Measurements from ENCODE around the gene TMBIM6.
"Not testable (repeated sequence)": the region's sequence is repeated elsewhere in the genome, so short reads cannot be mapped to it uniquely, and the experiment has no call there.

TMBIM6 gene

DNA sequence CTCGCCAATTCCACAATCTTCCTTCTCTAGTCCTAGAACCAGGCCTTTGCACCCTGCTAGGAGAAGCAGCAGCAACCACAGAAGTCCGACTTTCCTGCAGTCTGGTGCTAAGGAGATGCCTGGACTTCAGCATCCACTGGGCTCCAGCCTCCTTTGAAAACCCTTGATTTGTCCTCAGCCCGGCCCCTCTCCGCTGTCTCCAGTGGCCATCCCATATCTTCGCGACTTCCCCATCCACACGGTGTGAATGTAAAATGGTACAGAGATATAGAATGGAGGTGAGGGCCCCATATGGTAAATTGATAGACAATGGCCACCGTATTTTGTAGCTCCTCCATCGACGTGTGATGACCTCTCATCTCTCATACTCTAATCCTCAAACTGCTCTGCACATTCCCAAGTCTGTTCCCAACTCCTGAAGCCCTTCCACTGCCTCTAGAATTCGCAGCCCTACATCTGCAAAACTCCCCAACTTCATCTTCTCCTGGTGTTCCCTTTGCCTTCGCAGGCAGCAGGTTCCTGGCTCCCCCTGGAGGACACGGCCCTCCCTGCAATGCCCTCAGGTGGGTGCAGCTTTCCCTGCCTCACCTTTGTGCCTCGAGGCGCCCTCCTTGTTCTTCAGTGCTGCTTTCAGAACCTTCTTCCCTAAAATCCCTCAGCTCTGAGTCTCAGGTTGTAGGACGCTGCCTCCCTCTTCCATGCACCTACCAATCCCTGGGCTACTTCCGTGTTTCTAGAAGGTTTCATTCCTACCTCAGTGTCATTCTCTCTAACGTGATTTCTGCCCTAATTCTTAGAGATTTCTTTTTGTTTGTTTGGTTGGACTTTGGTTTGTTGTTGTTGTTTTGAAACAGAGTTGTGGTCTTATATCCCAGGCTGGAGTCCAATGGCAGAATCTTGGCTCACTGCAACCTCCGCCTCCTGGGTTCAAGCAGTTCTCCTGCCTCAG is 36.7 kb downstream of the TMBIM6 start:
- DNase-seq: no peak

DNA sequence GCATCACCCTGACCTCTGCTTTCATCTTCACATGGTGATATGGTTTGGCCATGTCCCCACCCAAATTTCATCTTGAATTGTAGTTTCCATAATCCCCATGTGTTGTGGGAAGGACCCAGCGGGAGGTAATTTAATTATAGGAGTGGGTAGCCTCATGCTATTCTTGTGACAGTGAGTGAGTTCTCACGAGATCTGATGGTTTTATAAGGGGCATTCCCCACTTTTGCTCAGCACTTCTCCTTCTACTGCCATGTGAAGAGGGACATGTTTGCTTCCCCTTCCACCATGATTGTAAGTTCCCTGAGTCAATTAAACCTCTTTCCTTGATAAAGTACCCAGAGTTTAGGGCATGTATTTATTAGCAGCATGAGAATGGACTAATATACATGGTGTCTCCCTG is 38.2 kb downstream of the TMBIM6 start:
- DNase-seq: no peak

DNA sequence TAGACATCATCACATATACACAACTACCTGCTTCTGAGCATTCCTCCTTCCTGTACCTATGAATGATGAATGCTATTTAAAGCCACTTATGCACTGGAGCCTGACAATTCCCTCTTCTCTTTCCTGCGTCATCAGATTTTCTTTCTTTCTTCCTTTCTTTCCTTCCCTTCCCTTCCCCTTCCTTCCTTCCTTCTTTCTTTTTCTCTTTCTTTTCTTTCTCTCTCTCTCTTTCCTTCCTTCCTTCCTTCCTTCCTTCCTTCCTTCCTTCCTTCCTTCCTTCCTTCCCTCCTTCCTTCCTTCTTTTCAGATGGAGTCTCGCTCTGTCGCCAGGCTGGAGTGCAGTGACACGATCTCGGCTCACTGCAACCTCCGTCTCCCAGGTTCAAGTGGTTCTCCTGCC is 39.6 kb downstream of the TMBIM6 start:
- DNase-seq: not testable (repeated sequence)

DNA sequence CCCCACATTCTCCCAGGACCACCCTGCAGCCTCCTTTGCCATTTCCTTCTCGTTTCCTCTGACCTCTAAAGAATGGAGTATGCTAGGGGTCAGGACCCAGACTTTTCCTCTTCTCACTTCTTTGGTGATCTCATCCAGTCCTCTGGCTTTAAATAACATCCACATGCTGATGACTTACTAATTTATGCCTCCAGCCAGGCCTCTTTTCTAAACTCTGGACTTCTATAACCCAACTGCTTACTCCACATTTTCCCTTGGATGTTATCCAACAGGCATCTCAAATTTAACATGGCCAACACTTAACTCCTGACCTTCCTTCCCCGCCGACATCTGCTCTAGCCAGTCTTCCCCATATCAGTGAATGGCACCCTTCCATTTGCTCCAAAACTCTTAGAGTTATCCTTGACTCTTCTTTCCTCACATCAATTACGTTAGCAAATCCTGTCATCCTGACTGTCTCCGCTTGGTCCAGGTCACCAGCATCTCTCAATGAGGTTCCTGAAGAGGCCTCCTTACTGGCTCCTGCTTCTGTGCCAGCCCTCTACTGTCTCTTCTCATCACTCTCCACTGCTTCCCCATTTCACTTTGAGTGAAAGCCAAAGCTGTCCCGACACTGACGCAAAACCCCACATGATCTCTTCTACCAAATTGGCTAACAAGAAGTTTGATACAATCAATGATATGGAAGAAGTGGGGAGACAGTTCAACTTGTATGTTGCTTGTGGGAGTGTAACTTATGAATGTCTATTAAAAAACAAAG is 42.7 kb downstream of the TMBIM6 start:
- DNase-seq: no peak

DNA sequence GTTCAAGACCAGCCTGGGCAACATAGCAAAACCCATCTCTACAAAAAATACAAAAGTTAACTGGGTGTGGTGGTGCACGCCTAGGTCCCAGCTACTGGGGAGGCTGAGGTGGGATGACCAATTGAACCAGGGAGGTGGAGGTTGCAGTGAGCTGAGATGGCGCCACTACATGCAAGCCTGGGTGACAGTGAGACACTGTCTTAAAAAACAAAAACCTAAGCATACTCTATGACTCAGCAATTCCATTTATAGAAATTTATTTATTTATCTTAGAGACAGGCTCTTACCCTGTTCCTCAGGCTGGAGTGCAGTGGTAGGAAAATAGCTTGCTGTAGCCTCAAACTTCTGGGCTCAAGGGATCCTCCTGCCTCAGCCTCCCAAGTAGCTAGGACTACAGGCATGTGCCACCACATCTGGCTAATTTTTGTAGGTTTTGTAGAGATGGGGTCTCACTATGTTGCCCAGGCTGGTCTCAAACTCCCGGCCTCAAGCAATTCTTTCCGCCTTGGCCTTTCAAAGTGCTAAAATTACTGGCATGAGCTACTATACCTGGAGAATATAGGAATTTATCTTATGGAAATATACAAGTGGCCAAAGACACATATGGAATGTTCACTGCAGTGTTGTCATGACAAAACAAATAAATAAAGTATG is 43.5 kb downstream of the TMBIM6 start:
- DNase-seq: no peak

DNA sequence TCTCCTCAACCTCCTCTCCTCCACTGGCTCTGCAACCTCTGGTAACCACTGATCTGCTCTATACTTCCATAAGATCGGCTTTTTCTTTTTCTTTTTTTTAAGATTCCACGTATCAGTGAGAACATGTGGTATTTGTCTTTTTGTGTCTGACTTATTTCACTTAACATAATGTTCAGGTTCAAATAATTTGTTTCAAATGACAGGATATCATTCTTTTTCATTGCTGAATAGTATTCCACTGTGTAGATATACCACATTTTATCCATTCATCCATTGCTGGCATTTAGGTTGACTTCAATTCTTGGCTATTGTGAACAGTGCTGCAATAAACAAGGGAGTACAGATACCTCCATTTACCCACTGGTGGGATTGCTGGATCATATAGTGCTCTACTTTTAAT is 46.3 kb downstream of the TMBIM6 start:
- DNase-seq: no peak

DNA sequence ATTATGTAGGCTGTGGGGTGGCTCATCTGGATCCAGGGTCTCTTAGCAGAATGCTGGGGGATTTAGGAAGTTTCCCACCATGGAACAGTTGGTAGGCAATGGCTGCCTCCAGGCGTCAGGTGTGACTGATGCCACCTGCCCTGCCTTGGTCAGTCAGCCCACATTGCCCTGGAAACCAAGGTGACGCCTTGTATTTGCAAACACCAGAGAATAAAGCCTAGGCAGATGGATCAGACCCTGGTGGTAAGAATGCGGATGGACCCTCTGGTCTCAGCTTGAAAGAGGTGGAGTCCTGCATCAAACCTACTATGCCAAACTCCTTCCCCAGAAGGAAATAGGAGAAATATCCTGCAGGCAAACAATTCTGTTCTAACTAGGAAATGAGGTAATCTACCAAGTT is 48.6 kb downstream of the TMBIM6 start:
- no peak for DNase-seq

DNA sequence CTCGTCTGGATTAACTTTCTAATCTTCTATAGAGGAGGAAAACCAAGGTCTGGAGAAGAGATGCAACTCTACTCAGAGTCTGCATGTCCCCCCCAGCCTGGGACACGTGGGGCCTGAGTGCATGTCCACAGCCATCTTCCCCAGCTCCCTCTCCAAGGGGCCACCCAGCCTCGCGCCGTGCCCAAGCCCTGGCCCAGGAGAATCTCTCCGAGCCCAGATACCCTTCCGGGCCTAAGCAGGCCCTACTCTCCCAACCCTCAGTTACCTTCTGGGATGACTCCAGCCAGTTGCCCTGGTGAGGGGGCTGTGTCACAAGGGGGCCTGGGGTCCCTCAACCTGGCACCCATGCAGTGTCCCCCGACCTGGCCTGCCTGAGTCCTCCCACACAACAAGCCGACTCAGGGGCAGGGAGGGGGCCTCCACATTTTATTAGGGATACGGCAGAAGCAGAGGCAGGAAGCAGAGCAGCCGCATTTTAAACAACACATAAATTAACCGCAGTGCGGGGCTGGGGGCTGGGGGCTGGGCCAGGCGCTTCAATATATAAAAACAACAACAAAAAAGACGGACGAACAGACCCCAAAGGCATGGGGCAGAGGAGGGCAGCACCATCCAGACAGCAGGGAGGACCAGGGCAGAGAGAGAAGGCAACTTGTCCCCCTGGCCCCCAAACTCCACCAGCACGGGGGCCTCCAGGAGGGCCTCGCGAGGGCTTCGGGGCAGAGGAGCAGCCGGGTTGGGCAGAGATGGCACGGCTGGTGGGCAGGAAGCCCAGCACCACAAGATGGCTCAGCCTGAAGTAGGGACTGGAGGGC is 49.6 kb downstream of the TMBIM6 start:
- no peak for DNase-seq

DNA sequence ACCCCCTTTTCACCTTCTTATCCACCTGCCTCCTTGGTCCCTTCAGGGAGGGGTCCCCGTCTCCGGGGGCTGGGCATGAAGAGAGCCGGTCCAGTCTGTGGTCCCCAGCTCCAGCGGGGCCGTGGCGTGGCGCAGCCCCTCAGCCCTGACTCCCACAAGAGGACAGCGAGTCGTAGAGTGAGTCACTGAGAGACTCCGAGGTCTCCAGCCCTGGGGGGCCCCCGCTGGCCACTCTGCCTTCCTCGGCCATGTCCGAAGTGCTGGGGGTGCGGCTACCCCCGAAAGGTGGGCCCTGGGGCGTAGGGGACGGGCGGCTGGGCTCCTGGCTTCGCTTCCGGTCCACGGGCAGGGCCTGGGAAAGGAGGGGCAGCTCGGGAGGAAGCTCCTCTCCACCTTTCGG is 50.3 kb downstream of the TMBIM6 start:
- DNase-seq: no peak

DNA sequence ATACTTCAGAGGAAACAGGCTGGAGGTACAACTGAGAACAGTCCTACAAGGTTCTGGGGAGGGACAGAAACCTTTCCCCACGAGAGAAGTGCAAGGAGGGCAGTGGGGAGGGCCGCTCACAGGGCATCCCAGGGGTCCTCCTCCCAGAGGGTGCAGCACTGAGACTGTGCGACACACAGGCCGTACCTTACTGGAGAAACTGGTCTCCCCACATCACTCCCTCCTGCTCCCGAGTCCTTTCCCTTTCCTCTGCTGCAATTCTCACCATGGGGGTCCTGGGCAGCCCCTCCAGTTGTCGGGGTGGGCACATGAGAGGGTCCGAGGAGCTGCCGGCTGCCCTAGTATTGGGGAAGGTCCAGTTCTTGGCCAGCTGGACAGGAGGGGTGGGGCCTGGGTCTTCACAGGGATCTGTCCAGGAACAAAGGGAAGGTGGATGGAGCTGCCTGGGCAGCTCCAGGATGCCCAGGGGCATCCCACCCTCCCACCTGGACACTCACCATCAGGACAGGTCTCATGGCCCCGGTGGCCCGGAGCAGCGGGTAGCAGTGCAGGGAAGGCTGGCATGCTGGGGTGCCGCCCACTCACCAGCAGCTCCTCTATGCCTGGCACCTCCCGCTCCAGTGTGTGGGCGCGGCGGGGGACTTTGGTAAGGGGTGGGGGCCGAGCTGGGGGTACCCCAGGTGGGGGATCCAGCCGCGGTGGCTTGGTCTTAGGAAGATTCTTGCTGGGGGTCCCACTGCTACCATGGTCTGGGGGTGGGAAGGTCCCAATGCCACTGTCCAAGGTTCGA is 51.0 kb downstream of the TMBIM6 start:
- DNase-seq: no peak

DNA sequence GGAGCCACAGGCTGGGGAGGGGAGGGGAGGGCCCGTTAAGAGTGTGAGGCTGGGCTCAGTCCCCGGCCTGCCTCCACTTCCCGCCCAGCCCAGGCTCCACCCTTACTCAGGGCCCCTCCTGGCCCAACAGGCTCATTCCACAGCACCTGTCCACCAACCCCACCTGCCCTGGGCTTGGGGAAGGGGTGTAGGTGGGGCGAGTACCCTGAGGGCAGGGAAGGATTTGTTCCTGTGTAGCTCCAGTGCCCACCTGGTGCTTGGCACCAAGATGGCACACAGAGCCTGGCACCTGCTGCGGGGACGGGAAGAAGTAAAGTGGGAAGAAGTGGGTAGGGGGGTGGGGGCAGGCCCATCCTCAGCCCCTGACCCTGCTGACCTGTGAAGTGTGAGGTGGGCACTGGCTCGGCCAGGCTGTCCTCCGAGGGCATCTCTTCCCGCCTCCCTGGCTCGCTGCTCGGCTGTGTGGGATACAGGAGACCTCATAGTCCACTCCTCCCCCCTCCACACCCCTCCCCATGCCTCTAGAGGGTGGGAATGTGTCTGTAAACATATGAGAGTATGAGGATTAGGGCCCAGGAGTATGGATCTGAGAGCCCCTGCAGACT is 51.7 kb downstream of the TMBIM6 start:
- no peak for DNase-seq

DNA sequence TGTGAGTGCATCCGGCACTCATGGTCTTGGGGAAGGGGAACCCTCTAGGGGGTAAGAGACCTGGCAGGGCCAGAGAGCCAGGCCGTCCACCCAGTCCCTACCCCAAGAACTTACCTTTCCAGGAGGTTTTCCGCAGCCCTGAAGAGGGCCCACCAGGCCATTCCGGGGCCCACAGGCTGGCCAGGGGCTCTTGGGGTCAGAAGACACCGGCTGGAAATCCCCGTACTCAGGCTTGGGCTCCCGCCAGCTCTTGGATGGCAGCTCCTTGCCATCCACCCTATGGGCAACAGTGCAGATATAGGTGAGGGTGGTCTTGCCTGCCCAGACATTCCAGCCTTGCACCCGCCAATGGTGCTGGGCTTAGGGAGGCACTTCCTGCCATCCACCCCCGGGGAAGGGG is 52.3 kb downstream of the TMBIM6 start:
- DNase-seq: no peak

DNA sequence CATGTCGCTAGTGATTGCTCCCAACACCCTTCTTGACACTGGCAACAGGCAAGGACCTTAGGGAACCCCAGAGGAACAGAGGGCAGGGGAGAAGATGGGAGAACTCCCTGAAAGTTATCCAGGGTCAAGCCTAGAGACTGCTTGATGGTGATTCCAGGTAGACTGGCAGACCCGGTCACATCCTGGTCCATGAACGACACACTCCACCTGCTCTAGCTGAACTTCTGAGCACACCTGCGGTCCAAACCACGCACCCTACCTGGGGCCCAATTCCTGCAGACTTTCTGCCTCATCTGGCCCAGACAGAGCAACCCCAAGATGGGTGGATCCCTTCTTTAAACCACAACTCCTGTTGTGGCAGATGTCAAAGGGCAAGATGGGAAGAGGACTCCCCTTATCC is 52.7 kb downstream of the TMBIM6 start:
- DNase-seq: no peak

DNA sequence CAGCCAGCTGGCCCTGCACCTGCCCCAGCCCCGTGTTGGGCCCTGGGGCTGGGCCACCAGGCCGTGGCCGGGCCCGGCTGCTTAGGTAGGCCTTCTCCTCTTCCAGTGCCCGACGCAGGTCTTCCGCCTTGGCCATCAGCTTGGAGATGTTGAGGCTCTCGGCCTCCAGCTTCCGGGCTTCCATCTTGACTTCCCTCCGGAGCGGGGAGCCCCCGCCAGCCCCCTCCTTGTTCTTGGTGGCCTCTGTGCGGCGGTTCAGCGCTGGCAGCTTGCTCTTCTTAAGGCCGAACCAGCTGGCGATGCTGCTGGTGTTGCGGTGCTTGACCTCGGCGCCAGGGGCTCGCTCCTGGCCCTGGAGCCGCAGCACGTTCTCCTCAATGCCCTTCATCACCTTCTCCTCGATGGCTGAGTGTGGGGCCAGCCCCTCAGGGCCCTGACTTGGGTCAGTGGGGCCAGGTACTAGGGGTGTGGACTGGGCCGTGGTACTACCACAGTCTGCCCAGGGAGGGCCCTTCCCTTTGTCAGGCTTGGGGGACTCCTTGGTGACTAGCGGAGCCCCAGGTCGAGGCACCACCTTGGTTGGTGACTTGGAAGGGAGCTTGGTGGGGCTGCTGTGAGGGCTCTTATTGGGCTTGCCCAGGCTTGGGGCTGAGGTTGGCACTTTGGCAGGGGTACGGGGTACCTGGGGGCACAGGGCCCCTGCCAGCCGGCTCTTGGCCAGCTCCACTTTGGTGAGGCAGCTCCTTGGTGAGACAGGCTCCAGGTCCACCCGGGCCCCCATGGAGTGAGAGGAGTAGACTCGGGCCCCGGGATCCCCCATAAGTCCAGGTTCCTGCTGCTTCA is 53.7 kb downstream of the TMBIM6 start:
- DNase-seq: no peak

DNA sequence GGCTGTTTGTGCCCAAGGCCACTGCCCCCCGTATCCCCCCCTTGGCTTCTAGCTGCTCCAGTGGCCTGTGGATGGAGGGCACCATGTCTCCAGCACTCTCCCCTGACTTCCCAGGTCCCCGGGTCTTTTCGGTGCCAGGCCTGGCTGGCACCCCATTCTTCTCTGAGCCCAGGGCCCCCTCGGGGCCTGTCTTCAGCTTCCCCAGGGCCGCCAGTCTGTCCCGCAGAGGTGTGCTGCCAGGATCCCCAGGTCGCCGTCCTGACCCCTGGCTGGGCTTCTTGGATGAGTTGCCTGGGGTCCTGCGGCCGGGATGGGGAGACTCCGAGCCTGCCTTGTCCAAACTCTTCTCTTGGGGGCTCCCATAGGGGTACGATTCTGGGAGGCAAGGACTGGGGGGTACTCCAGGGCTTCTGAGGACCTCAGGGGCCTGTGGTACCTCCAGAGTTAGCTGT is 54.3 kb downstream of the TMBIM6 start:
- no peak for DNase-seq

DNA sequence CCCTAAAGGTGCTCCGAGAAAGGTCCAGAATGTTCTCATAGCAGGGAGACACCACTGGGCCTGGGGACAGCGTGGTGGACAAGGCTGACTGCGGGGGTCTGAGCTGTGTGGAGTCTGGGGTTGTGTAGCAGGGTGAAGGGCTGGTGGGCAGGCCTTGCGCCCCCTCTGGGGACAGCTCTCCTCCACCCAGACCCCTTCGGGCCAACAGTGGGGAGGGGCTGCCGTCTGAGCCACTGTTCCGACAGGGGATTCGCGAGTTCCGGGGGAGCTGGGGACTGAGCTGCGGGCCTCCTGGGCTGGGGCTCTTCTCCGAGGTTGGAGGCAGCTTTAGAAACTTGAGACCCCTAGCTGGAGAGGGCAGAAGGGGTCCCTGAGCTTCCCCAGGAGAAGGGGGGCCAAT is 54.8 kb downstream of the TMBIM6 start:
- no peak for DNase-seq

DNA sequence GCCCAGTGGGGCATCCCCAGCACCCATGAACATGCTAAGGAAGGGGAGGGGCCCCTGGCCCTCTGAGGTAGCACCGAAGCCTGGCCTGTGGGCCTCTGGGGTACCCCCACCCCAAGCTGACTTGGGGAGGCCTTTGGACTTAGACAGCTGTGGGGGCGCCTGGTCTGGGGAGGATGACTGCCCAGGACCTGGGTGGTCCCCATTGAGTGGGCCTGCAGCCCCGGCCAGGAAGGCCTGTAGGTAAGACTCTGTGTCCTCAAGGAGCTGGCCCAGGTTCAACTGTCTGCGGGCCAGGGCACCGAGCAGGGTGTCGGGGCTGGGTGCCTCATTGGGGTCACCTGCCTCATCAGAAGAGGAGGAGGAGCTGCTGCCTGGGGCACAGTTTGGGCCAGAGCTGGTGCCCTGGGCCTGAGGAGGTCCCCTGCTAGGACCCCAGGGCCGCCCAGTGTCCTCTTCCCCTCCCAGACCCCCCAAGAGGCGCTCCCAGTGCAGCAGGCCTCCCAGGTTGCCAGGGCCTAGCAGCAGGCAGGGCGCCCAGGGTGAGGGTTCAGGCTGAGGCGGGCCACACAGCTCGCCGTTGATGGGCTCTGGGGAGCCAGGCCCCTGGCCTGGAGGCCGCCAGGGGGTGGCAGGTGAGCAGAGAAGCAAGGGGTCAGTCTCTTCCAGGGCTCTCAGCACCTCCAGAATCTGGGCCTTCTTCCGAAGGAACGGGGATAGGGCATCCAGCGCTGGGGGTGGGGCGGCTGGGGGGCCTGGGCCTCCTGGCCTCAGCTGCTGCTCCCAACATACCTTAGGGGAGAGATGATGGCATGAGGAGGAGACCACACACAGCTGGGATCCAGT is 55.5 kb downstream of the TMBIM6 start:
- DNase-seq: no peak

DNA sequence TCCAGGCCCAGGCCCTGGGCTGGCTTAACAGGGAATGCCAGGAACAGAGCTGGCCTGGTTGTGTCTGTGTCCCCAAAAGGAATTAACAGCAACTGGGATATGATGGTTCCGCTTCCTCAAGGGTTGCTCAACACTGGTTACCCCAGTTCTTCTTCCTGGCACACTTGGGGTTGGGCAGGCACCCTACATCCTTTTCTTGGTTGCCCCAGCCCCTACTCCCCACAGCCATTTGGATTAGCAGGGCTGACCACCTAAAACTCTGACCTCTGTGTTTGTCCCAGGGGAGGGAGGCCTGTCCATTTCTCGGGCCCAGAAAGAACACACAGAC is 56.1 kb downstream of the TMBIM6 start:
- DNase-seq: no peak

DNA sequence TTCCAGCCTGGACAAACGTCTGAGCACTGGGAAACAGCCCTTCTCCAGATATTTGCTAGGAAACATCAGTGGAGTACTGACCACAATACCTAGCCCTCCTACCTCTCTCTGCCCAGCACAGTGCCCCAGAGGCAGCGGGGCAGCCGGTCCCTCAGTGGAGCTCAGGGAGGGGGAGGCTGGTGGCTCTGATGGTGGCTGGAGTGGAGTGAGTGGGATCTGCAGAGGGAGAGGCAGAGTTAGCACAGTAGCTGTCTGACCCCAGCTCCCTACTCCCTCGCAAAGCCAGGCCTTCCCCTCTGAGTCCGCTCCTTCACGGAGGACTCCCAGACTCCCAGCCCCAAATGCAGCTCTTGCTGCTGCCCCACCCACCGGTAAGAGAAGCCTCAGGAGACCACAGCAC is 56.9 kb downstream of the TMBIM6 start:
- no peak for DNase-seq

DNA sequence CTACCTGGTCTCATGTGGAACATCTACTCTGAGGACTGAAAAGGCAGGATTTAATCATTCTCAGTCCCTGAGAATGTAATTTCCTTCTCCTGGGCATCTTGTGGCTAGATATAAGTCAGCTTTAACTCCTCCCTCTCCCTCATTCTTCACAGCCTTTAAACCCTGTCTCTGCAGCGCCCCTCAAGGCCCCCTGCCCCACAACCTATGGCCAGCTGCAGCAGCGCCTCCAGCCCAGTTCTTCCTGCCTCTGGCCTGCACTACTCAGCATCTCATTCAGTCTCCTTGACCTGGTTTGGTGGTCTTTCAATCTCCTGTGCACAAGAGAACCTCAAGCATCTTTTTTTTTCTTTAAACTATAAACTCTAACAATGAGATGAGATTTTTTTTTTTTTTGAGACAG is 57.6 kb downstream of the TMBIM6 start:
- DNase-seq: no peak
